DND-41 (cell line): ENCODE measurements around the gene ROCK2.

Source experiments
- ATAC-seq: fragments of 200-7000 bp; cut with Tn5 transposase; 3 replicates; pipeline ENCODE4 v1.9.1; 2021; ENCODE audit warnings: low read depth; ENCODE audit not compliant: insufficient read depth
- DNase-seq: peaks from one replicate; pipeline ENCODE4 v3.0.0-alpha.2; 2020
- H2AFZ ChIP-seq: 2 replicates; pipeline ENCODE4 v1.6.0; 2012; ENCODE audit warnings: low read depth, low read length
- H3K27ac ChIP-seq: 2 replicates; pipeline ENCODE4 v1.5.1; 2012; ENCODE audit warnings: low read length, inconsistent platforms
- H3K27me3 ChIP-seq: fragments of 200-600 bp; sonication (generic); 2 replicates; pipeline ENCODE4 v1.6.0; 2012; ENCODE audit warnings: low read length, mild to moderate bottlenecking, inconsistent platforms; ENCODE audit not compliant: insufficient read depth, poor library complexity
- H3K36me3 ChIP-seq: 2 replicates; pipeline ENCODE4 v1.5.1; 2012; ENCODE audit warnings: low read length, inconsistent platforms; ENCODE audit not compliant: insufficient read depth
- H3K4me1 ChIP-seq: 2 replicates; pipeline ENCODE4 v1.5.1; 2012; ENCODE audit warnings: mild to moderate bottlenecking, low read length; ENCODE audit not compliant: insufficient read depth
- H3K4me2 ChIP-seq: 2 replicates; pipeline ENCODE4 v1.6.0; 2012; ENCODE audit warnings: mild to moderate bottlenecking, moderate library complexity, low read length, inconsistent platforms; ENCODE audit not compliant: insufficient read depth
- H3K4me3 ChIP-seq, 2 experiments: fragments of 200-600 bp in 1 of 2; shearing (Covaris generic) in 1 of 2; 2 replicates each; pipeline ENCODE4 v1.5.1; 2012 to 2016; ENCODE audit warnings: inconsistent platforms in 2 of 2, low read length in 2 of 2, mild to moderate bottlenecking in 2 of 2, low read depth in 1 of 2, moderate library complexity in 1 of 2
- H3K79me2 ChIP-seq: 2 replicates; pipeline ENCODE4 v1.6.0; 2012; ENCODE audit warnings: low read length, inconsistent platforms; ENCODE audit not compliant: insufficient read depth
- H3K9ac ChIP-seq: 2 replicates; pipeline ENCODE4 v1.6.0; 2012; ENCODE audit warnings: low read depth, mild to moderate bottlenecking, inconsistent platforms, low read length, moderate library complexity
- H3K9me3 ChIP-seq: 2 replicates; pipeline ENCODE4 v1.5.1; 2012; ENCODE audit warnings: low read length, moderate library complexity, mild to moderate bottlenecking, inconsistent platforms; ENCODE audit not compliant: insufficient read depth, severe bottlenecking
- H4K20me1 ChIP-seq: 2 replicates; pipeline ENCODE4 v1.6.0; 2012; ENCODE audit warnings: low read length; ENCODE audit not compliant: insufficient read depth
- EZH2 ChIP-seq: IDR thresholded peaks from 3 replicates; pipeline ENCODE4 v1.6.1; 2012; ENCODE audit warnings: borderline replicate concordance, low read depth, mild to moderate bottlenecking, moderate library complexity, low read length, inconsistent platforms; ENCODE audit not compliant: severe bottlenecking
- TF ChIP-seq, protein P1 (sequence below): IDR thresholded peaks from 2 replicates; pipeline ENCODE4 v1.5.1; 2012; ENCODE audit warnings: borderline replicate concordance, low read length, moderate library complexity, mild to moderate bottlenecking; ENCODE audit not compliant: poor library complexity, severe bottlenecking; ENCODE audit errors: extremely low read depth

Gene ROCK2

GRCh38 chr2:11319939-11320338, 24.5 kb downstream of the ROCK2 start:
- Histone ChIP-seq H3K36me3 (no peaks in the 10 kb centered on the region), H3K9me3 (no peaks in the 10 kb centered on the region), H3K9ac (no peak overlapping the region), H2AFZ (no peak overlapping the region), H3K79me2 (peaks cover 67% of the 10 kb centered on the region), H4K20me1 (peaks cover 27% of the 10 kb centered on the region; the same call in 1 of the 2 replicates), H3K27ac (no peak overlapping the region), H3K4me2 (no peak overlapping the region), H3K27me3 (no peaks in the 10 kb centered on the region), H3K4me1 (no peaks in the 10 kb centered on the region), H3K4me3 (no peak overlapping the region)
- DNase-seq (no peak), ATAC-seq (no peak)
- TF ChIP-seq, protein P1, sequence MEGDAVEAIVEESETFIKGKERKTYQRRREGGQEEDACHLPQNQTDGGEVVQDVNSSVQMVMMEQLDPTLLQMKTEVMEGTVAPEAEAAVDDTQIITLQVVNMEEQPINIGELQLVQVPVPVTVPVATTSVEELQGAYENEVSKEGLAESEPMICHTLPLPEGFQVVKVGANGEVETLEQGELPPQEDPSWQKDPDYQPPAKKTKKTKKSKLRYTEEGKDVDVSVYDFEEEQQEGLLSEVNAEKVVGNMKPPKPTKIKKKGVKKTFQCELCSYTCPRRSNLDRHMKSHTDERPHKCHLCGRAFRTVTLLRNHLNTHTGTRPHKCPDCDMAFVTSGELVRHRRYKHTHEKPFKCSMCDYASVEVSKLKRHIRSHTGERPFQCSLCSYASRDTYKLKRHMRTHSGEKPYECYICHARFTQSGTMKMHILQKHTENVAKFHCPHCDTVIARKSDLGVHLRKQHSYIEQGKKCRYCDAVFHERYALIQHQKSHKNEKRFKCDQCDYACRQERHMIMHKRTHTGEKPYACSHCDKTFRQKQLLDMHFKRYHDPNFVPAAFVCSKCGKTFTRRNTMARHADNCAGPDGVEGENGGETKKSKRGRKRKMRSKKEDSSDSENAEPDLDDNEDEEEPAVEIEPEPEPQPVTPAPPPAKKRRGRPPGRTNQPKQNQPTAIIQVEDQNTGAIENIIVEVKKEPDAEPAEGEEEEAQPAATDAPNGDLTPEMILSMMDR: no peak
- no peak for TF ChIP-seq EZH2

DNA sequence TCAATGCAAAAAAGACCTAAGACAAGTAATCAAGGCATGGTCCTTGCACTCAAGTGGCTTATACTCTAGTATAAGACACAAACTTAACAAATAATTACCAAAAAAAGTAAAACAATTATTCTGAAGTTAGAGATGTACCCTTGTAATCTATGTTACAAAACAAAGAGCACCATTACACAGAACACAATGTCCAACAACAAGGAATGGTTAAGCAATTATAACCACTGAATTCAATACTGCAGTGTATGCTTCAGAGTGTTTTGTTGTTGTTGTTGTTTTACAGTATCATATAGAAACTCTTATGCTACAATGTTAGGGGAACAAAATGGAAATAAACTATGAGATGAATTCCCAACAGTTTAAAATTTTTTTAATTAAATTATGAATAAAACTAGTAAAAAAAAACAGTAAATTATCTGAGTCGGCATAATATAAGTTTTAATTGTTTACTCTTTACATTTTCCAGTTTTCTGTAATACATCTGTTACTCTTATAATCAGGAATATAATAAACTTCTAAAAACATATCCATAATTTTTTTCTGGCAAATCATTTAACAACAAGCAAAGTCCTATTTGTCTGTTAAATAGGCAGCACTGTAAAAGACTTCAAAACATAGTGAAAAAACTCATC, 29.2 kb downstream of the ROCK2 start:
- H3K27ac ChIP-seq: no peak overlapping the region
- no peak overlapping the region for H3K9ac ChIP-seq

GRCh38 chr2:11314487-11314886, 29.9 kb downstream of the ROCK2 start:
- Histone ChIP-seq H3K4me1 (no peaks in the 10 kb centered on the region), H3K4me3 (no peak overlapping the region), H3K27me3 (no peaks in the 10 kb centered on the region), H3K9me3 (no peaks in the 10 kb centered on the region), H3K27ac (no peak overlapping the region), H3K9ac (no peak overlapping the region), H3K4me2 (no peak overlapping the region), H3K36me3 (no peaks in the 10 kb centered on the region), H4K20me1 (peaks cover 37% of the 10 kb centered on the region; the same call in 1 of the 2 replicates), H3K79me2 (peaks cover 70% of the 10 kb centered on the region), H2AFZ (no peak overlapping the region)
- no peak for TF ChIP-seq EZH2
- TF ChIP-seq, protein P1: no peak
- no peak for DNase-seq
- ATAC-seq: no peak

More for the DNA sequence above, 29.2 kb downstream of the ROCK2 start:
- peaks cover 68% of the 10 kb centered on the region for H3K79me2 ChIP-seq
- ATAC-seq (no peak), DNase-seq (no peak)
- H3K36me3 ChIP-seq: no peaks in the 10 kb centered on the region
- no peak overlapping the region for H2AFZ ChIP-seq
- H4K20me1 ChIP-seq: peaks cover 33% of the 10 kb centered on the region; the same call in 1 of the 2 replicates
- H3K4me3 ChIP-seq: no peak overlapping the region
- H3K4me2 ChIP-seq: no peak overlapping the region
- H3K9me3 ChIP-seq: no peaks in the 10 kb centered on the region
- H3K4me1 ChIP-seq: no peaks in the 10 kb centered on the region
- TF ChIP-seq, protein P1: no peak
- no peak for TF ChIP-seq EZH2
- no peaks in the 10 kb centered on the region for H3K27me3 ChIP-seq
